OCI-LY3 (cell line): Measurements from ENCODE around the gene DNHD1.

Experiments used
- H2AFZ ChIP-seq: fragments of 200-600, 300-600 bp; shearing (Covaris generic); 2 replicates; pipeline ENCODE4 v1.6.0; 2014; ENCODE audit warnings: antibody characterized with exemption, low read depth, low read length
- H3K27ac ChIP-seq: fragments of 200-600, 300-600 bp; sonication (generic); 2 replicates; pipeline ENCODE4 v1.5.1; 2014; ENCODE audit warnings: mild to moderate bottlenecking, low read length, moderate library complexity, mixed read lengths
- H3K27me3 ChIP-seq: fragments of 200-600, 300-600 bp; sonication (generic); 2 replicates; pipeline ENCODE4 v1.6.1; 2014; ENCODE audit warnings: low read depth, low read length, mixed read lengths
- H3K36me3 ChIP-seq: fragments of 200-600, 300-600 bp; sonication (generic); replicated peaks from 2 replicates; pipeline ENCODE3; 2014; ENCODE audit warnings: low read depth, low read length, mixed read lengths
- H3K4me1 ChIP-seq: fragments of 300-600, 200-600 bp; sonication (generic); 2 replicates; pipeline ENCODE4 v1.6.1; 2014; ENCODE audit warnings: low read length, mixed read lengths
- H3K4me2 ChIP-seq: fragments of 200-600, 300-600 bp; sonication (generic); 2 replicates; pipeline ENCODE4 v1.6.1; 2014; ENCODE audit warnings: low read length, mixed read lengths
- H3K4me3 ChIP-seq: fragments of 300-600, 200-600 bp; sonication (generic); 2 replicates; pipeline ENCODE4 v1.5.1; 2014; ENCODE audit warnings: antibody characterized with exemption, mild to moderate bottlenecking, low read length, moderate library complexity
- H3K79me2 ChIP-seq: fragments of 300-600, 200-600 bp; shearing (Covaris generic); 2 replicates; pipeline ENCODE4 v1.6.1; 2014; ENCODE audit warnings: mild to moderate bottlenecking, low read length, mixed read lengths
- H3K9ac ChIP-seq: fragments of 300-600, 200-600 bp; shearing (Covaris generic); 2 replicates; pipeline ENCODE4 v1.6.0; 2014; ENCODE audit warnings: mild to moderate bottlenecking, low read length, moderate library complexity
- H3K9me3 ChIP-seq: fragments of 200-600, 300-600 bp; shearing (Covaris generic); 2 replicates; pipeline ENCODE4 v1.6.1; 2014; ENCODE audit warnings: low read length, mixed read lengths; ENCODE audit not compliant: insufficient read depth
- H4K20me1 ChIP-seq: fragments of 200-600, 300-600 bp; sonication (generic); 2 replicates; pipeline ENCODE4 v1.6.1; 2016; ENCODE audit warnings: low read length, mixed read lengths; ENCODE audit not compliant: insufficient read depth
- EZH2phosphoT487 ChIP-seq: fragments of 200-600 bp; shearing (Covaris generic); IDR thresholded peaks from 2 replicates; pipeline ENCODE4 v1.6.1; 2018; ENCODE audit warnings: antibody characterized with exemption, mixed run types, low read depth
- TF ChIP-seq, protein P1 (sequence below): fragments of 200-600, 300-600 bp; sonication (generic); IDR thresholded peaks from 2 replicates; pipeline ENCODE4 v1.5.1; 2014; ENCODE audit warnings: antibody characterized with exemption, low read length, low read depth

Gene DNHD1

GRCh38 chr11:6611092-6611962 is 114.2 kb downstream of the DNHD1 start:
- H2AFZ ChIP-seq: no peak overlapping the region
- peaks cover 19% of the 10 kb centered on the region for H3K79me2 ChIP-seq
- H3K27me3 ChIP-seq: no peaks in the 10 kb centered on the region
- peak overlapping the region; percentile 97 for H3K27ac ChIP-seq
- H3K9ac ChIP-seq: peak overlapping the region; percentile 73
- TF ChIP-seq, protein P1, sequence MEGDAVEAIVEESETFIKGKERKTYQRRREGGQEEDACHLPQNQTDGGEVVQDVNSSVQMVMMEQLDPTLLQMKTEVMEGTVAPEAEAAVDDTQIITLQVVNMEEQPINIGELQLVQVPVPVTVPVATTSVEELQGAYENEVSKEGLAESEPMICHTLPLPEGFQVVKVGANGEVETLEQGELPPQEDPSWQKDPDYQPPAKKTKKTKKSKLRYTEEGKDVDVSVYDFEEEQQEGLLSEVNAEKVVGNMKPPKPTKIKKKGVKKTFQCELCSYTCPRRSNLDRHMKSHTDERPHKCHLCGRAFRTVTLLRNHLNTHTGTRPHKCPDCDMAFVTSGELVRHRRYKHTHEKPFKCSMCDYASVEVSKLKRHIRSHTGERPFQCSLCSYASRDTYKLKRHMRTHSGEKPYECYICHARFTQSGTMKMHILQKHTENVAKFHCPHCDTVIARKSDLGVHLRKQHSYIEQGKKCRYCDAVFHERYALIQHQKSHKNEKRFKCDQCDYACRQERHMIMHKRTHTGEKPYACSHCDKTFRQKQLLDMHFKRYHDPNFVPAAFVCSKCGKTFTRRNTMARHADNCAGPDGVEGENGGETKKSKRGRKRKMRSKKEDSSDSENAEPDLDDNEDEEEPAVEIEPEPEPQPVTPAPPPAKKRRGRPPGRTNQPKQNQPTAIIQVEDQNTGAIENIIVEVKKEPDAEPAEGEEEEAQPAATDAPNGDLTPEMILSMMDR: no peak
- no peak for TF ChIP-seq EZH2phosphoT487
- peak overlapping the region; percentile 90 for H3K4me2 ChIP-seq
- 0 out of 2 replicates have a peak, but pooled peaks cover 4% of the 10 kb centered on the region for H4K20me1 ChIP-seq
- H3K9me3 ChIP-seq: no peaks in the 10 kb centered on the region
- peak overlapping the region; percentile 86 for H3K4me3 ChIP-seq
- H3K36me3 ChIP-seq: peaks cover 46% of the 10 kb centered on the region
- H3K4me1 ChIP-seq: peaks cover 35% of the 10 kb centered on the region

DNA sequence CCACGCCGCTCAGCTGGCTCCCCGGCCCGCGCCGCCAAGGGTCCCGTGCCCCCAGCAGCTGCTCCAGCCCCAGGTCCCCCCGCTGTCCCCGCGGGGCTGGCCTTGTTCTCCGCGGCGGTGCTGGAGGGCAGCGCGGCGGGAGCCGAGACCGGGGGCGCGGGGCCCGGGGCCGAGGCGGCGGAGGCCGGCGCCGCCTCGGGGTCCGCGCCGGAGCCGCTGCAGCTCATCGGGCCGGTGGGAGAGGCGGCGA is 114.8 kb downstream of the DNHD1 start:
- Histone ChIP-seq H3K27me3 (no peaks in the 10 kb centered on the region), H3K36me3 (peaks cover 46% of the 10 kb centered on the region), H3K9me3 (no peaks in the 10 kb centered on the region), H3K4me2 (peak overlapping the region; percentile 90), H2AFZ (no peak overlapping the region), H3K9ac (peak overlapping the region; percentile 73), H3K4me3 (peak overlapping the region; percentile 86), H3K4me1 (peaks cover 29% of the 10 kb centered on the region), H3K79me2 (peaks cover 19% of the 10 kb centered on the region), H3K27ac (peak overlapping the region; percentile 97), H4K20me1 (0 out of 2 replicates have a peak, but pooled peaks cover 4% of the 10 kb centered on the region)
- TF ChIP-seq EZH2phosphoT487: no peak
- TF ChIP-seq, protein P1: no peak

DNA sequence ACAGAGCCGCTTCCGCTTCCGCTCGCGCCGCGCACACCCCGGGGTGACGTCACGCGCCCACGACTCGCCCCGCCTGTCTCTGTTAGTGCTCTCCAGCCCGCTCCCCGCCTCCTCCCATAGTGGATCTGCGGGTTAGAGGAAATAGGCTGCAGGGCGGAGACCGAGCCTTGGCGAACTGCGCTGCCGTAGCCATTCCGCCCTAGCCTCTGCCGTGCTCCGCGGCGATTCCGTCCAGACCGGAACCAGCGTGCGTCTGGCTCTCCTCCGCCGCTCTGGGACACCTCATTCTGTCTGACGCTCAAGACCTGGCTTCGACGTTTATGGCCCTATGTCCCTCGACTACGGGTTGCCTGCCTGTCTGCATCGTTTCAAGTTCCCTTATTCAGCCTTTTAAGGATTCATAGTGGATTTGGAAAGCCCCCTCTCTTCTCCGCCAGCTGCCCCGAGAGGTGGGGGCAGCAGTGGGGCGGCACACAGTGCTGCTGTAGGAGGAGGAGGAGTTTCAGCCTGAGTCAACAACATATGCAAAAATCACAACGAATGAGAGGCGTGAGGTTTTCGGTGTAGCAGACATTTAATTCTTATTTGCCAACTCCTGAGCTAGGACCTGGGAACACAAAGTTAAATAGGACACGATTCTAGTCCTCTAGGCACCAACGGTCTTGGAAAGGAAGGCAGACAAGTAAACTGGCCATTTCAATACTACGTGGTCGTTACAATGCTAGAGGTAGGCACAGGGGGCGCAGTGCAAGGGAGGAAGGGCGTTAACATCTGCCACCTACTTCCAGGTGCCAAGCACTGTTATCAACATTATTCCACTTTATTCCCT is 115.3 kb downstream of the DNHD1 start, which contains the start of gene TAF10:
Gene TAF10 (minus strand): TSS at position 4 of the 829 bp plus-strand sequence. CDS start 27 bp downstream, outside the sequence.
- Histone ChIP-seq H3K9ac (peak within 1 kb of the TSS; percentile 96), H3K27ac (peak within 1 kb of the TSS; percentile 97), H3K4me3 (peak within 1 kb of the TSS; percentile 86), H3K9me3 (no peaks in the 10 kb centered on the region), H4K20me1 (0 out of 2 replicates have a peak, but pooled peaks cover 3% of the 10 kb centered on the region), H3K27me3 (no peaks in the 10 kb centered on the region), H3K4me2 (peak within 1 kb of the TSS; percentile 90), H2AFZ (peak within 1 kb of the TSS; percentile 67; the same call in 1 of the 2 replicates), H3K4me1 (peaks cover 24% of the 10 kb centered on the region), H3K36me3 (peaks cover 46% of the 10 kb centered on the region), H3K79me2 (peaks cover 19% of the 10 kb centered on the region)
- TF ChIP-seq, protein P1: peak; percentile 62
- no peak for TF ChIP-seq EZH2phosphoT487

DNA sequence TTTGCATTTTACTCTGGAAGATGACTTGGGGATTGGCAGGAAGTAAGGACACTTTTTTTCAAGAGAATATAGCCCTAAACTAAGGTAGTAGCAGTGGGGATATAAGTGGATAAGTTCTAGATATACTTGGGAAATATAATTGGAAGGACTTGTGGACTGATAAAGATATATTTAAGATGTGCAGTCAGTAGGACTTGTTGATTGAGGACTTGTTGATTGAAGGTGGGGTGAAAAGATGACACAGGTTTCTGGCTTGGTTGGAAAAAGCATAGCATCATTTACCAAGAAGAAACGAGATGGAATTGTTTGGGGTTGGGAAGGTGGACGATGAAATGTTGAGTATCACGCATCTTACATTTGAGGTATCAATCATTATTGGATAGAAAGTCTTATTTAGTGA is 116.4 kb downstream of the DNHD1 start:
- H3K4me1 ChIP-seq: peaks cover 23% of the 10 kb centered on the region
- peaks cover 38% of the 10 kb centered on the region for H3K36me3 ChIP-seq
- H3K4me3 ChIP-seq: no peak overlapping the region
- no peaks in the 10 kb centered on the region for H3K9me3 ChIP-seq
- H3K4me2 ChIP-seq: peak overlapping the region; percentile 71; the same call in 1 of the 2 replicates
- H4K20me1 ChIP-seq: no peaks in the 10 kb centered on the region
- H2AFZ ChIP-seq: no peak overlapping the region
- peaks cover 13% of the 10 kb centered on the region for H3K79me2 ChIP-seq
- H3K27me3 ChIP-seq: no peaks in the 10 kb centered on the region
- no peak for TF ChIP-seq EZH2phosphoT487
- TF ChIP-seq, protein P1: no peak
- H3K27ac ChIP-seq: peak overlapping the region; percentile 97
- H3K9ac ChIP-seq: no peak overlapping the region
